ENCODE data around the gene ARID1B.

DNA sequence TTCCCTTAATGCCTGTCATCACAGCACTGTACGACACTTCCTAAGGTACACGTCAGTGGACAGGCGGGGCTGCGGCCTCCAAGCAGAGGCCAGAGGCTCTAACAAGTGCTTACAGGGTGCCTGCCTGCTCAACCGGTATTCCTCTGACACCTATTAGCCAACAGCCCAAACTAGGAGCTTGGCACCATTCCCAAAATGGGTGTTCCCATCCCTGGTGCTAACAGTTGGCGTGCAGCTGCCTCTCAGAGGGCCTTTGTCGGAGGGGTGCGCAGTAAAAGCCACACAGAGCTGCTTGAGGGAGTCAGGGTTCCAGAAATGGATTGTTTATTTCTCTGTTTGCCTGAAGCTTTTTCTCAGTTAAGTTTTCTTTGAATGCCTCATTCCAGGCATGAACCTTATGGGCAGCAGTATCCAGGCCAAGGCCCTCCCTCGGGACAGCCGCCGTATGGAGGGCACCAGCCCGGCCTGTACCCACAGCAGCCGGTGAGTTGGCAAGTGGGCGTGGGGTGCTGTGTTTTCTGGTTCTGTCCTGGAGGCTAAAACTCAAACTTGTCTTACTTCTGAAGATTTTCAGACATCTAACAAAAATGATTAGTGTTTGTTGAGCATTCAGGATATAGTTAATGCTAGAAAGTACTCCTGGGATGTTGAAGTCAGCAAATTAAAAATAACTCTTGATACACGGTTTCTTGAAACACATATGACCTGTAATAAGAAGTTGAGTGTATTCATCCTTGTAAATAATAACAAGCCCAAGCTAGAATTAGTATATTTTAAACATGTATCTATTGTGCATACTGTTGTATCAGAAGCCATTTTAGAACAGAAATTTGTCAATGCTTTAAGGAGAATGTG is 421.5 kb downstream of the ARID1B start:
- TF ChIP-seq, protein P1, sequence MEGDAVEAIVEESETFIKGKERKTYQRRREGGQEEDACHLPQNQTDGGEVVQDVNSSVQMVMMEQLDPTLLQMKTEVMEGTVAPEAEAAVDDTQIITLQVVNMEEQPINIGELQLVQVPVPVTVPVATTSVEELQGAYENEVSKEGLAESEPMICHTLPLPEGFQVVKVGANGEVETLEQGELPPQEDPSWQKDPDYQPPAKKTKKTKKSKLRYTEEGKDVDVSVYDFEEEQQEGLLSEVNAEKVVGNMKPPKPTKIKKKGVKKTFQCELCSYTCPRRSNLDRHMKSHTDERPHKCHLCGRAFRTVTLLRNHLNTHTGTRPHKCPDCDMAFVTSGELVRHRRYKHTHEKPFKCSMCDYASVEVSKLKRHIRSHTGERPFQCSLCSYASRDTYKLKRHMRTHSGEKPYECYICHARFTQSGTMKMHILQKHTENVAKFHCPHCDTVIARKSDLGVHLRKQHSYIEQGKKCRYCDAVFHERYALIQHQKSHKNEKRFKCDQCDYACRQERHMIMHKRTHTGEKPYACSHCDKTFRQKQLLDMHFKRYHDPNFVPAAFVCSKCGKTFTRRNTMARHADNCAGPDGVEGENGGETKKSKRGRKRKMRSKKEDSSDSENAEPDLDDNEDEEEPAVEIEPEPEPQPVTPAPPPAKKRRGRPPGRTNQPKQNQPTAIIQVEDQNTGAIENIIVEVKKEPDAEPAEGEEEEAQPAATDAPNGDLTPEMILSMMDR (conservative IDR thresholded peaks at IDR 0.05; ENCODE audit: low read depth, low read length), result no peak
- TF ChIP-seq MXI1 (IDR thresholded peaks at IDR 0.05; ENCODE audit: borderline replicate concordance, low read depth, low read length), result no peak
- no peak for TF ChIP-seq MAZ (IDR thresholded peaks at IDR 0.05; ENCODE audit: borderline replicate concordance, low read depth, low read length)
- no peak for TF ChIP-seq POLR2A (IDR thresholded peaks at IDR 0.05; ENCODE audit: low read depth, low read length)
- no peak for TF ChIP-seq NFE2L2 (IDR thresholded peaks at IDR 0.05; ENCODE audit: low read depth, low read length)
- no peak for TF ChIP-seq BHLHE40 (IDR thresholded peaks at IDR 0.05; ENCODE audit: low read depth, low read length)
- no peak for TF ChIP-seq RAD21 (IDR thresholded peaks at IDR 0.05; ENCODE audit: low read length)
- no peak for TF ChIP-seq FOS (IDR thresholded peaks at IDR 0.05; ENCODE audit: low read depth, low read length)
- TF ChIP-seq SMC3 (IDR thresholded peaks at IDR 0.05; ENCODE audit: low read depth, low read length), result no peak
- TF ChIP-seq ELK1 (IDR thresholded peaks at IDR 0.05; ENCODE audit: borderline replicate concordance, low read depth, low read length), result no peak
- TF ChIP-seq MAFK (IDR thresholded peaks at IDR 0.05; ENCODE audit: low read depth, low read length), result no peak
- no peak for TF ChIP-seq CEBPB (IDR thresholded peaks at IDR 0.05; ENCODE audit: low read depth, low read length)
- TF ChIP-seq RCOR1 (IDR thresholded peaks at IDR 0.05; ENCODE audit: insufficient replicate concordance, low read length), result no peak

Measured in IMR-90 (cell line).